ENCODE data around the gene EYA4.

DNA sequence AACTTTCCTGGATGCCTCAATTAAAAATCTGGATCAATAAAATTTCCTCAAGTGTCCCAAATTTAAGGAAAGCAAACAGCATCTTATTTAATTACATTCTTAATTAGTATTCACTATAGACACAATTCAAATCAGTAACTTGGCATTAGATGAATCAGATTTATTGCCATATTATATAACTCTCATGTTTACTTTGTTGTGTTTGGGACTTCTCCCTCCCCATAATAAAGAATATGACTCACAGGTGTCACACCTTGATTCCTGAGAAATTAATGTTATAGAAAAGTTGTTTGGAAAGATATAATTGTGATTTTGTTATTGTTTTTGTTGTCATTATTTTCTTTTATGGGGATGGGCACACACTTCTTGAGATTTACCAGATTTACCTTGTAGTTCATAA is 18.4 kb downstream of the EYA4 start:
- TF ChIP-seq, protein P1, sequence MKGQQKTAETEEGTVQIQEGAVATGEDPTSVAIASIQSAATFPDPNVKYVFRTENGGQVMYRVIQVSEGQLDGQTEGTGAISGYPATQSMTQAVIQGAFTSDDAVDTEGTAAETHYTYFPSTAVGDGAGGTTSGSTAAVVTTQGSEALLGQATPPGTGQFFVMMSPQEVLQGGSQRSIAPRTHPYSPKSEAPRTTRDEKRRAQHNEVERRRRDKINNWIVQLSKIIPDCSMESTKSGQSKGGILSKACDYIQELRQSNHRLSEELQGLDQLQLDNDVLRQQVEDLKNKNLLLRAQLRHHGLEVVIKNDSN (IDR thresholded peaks at IDR 0.05; ENCODE audit: borderline replicate concordance, low read depth), result no peak
- TF ChIP-seq ELF1 (IDR thresholded peaks at IDR 0.05), result no peak
- no peak for TF ChIP-seq EZH2phosphoT487 (IDR thresholded peaks at IDR 0.05; ENCODE audit: borderline replicate concordance, low read depth)
- TF ChIP-seq, protein P2, sequence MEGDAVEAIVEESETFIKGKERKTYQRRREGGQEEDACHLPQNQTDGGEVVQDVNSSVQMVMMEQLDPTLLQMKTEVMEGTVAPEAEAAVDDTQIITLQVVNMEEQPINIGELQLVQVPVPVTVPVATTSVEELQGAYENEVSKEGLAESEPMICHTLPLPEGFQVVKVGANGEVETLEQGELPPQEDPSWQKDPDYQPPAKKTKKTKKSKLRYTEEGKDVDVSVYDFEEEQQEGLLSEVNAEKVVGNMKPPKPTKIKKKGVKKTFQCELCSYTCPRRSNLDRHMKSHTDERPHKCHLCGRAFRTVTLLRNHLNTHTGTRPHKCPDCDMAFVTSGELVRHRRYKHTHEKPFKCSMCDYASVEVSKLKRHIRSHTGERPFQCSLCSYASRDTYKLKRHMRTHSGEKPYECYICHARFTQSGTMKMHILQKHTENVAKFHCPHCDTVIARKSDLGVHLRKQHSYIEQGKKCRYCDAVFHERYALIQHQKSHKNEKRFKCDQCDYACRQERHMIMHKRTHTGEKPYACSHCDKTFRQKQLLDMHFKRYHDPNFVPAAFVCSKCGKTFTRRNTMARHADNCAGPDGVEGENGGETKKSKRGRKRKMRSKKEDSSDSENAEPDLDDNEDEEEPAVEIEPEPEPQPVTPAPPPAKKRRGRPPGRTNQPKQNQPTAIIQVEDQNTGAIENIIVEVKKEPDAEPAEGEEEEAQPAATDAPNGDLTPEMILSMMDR (IDR thresholded peaks at IDR 0.05), result no peak
- no peak for TF ChIP-seq EP300 (IDR thresholded peaks at IDR 0.05; ENCODE audit: borderline replicate concordance in 1 of 2, low read depth in 1 of 2, low read length in 1 of 2)
- no peak for TF ChIP-seq RAD21 (IDR thresholded peaks at IDR 0.05; ENCODE audit: low read length)
- no peak for TF ChIP-seq POLR2AphosphoS5 (IDR thresholded peaks at IDR 0.05; ENCODE audit: low read depth, low read length)
- TF ChIP-seq RFX5 (IDR thresholded peaks at IDR 0.05; ENCODE audit: low read length), result no peak
